Superior temporal gyrus (tissue), 1 donor: ENCODE measurements around the gene TFDP1.

ENCODE experiments used
- DNase-seq: peaks from one replicate; pipeline ENCODE4 v3.0.0-alpha.2; 2016; ENCODE audit errors: extremely low spot score

TFDP1 gene

DNA sequence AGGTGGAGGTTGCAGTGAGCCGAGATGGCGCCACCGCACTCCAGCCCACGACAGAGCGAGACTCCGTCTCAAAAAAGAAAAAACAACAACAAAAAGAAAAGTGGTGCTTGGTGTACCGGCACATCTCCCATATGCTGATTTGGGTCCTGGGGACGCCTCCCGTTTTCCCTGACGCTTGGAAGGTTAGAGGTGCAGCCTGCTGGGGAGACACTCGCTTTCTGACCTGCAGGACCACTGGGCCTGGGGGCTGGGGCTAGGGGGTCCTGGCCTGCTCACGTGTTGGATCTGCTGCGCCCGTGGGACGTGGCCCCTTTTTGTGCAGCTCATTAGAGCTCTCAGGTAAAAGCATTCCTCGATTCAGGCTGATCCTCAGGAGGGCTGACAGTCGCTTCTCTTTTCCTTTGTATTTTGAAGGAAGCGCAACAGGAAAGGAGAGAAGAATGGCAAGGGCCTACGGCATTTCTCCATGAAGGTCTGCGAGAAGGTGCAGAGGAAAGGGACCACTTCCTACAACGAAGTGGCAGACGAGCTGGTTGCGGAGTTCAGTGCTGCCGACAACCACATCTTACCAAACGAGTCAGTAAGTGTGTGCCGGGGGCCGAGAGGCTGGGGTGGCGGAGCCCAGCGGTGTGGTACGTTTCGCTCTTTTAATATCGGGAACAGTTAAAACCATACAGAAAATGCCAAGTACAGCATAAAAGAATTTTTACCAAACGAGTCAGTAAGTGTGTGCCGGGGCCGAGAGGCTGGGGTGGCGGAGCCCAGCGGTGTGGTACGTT is 48.3 kb downstream of the TFDP1 start:
- DNase-seq = no peak

- DNase-seq = no peak
Measured at GRCh38 chr13:113633485-113633873, 48.9 kb downstream of the TFDP1 start.

- DNase-seq = no peak
Measured at GRCh38 chr13:113634279-113635047, 49.9 kb downstream of the TFDP1 start.

DNA sequence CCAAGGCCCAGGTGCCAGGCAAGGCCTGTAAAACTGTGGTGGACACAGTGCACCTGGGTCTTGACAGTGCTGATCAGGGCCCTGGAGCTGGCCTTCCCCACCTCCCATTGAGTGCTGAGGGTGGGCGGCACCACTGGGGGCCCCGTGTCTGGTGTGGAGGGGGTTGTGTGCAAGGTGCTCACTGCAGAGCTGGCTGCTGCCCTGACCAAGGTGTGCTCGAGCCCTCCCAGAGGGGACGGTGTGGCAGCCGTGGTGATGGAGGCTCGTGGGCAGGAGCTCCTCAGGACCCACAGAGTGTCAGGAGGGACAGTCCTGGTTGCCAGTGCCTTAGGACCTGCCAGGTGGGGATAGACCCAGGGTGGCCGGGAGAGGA is 50.5 kb downstream of the TFDP1 start:
- DNase-seq = no peak

DNA sequence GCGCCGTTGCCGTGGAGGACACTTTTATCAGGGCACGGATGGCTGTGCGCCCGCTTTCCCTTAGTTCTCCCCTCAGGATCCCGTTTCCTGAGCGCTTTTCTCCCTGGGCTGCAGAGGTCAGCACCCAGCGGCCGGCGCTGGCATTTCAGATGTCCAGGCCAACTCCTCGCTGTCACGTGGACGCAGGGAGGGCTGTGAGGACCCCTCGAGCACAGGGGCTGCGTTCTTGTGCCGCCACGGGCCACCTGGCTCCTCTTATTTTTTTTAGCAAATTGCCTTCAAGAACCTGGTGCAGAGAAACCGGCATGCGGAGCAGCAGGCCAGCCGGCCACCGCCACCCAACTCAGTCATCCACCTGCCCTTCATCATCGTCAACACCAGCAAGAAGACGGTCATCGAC is 51.2 kb downstream of the TFDP1 start:
- DNase-seq = no peak

GRCh38 chr13:113636266-113636963 is 51.9 kb downstream of the TFDP1 start:
- DNase-seq = no peak

- no peak for DNase-seq
Measured at GRCh38 chr13:113637262-113638160, 53.0 kb downstream of the TFDP1 start.

- no peak for DNase-seq
Measured at GRCh38 chr13:113638173-113638746, 53.7 kb downstream of the TFDP1 start.

- DNase-seq = no peak
Measured at GRCh38 chr13:113638806-113639205, 54.3 kb downstream of the TFDP1 start.

DNA sequence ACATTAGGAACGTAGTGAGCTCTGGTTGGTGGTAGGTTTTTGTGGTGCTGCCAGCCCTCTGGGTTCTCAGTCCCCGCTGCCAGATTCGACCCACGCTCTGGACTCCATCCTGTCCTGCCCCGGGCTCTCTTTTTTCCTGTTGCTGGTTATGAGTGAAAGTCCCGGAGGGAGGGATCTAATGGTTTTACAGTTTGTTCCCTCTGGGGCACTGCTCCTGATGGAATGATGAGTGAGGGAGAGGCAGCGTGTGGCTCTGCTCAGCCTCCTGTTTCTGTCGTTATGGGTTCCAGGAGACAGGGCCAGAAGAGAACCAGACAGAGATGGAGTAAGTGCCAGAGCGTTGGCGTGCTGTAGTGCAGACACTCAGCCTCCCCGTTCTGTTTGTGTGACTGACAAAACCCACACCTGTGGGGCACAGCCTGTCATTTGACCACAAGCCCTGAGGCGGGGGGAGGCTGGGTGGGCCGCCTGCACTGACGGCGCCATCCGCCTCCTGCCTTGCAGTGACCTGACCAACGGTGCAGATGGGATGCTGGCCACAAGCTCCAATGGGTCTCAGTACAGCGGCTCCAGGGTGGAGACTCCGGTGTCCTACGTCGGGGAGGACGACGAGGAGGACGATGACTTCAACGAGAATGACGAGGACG is 55.2 kb downstream of the TFDP1 start:
- no peak for DNase-seq

- DNase-seq = no peak
Measured at GRCh38 chr13:113641426-113641825, 56.9 kb downstream of the TFDP1 start.

DNA sequence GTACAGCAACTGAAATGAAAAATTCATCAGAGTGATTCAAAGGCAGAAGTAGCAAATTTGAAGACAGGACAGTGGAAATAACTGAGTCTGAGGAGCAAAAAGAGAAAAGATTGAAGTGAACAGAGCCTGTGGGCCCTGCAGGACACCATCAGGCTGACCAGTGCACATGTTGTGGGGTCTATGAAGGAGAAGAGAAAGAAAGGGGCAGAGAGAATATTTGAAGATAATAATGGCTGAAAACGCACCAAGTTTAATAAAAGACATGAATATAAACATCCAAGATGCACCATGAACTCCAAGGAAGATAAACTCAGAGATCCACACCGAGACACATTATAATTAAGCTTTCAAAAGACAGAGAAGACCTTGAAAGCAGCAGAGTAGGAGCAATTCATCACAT is 58.0 kb downstream of the TFDP1 start:
- DNase-seq = no peak

GRCh38 chr13:113643593-113643992 is 59.0 kb downstream of the TFDP1 start:
- DNase-seq = no peak

- DNase-seq = no peak
Measured at GRCh38 chr13:113644800-113645199, 60.2 kb downstream of the TFDP1 start.

GRCh38 chr13:113645329-113645728 is 60.8 kb downstream of the TFDP1 start:
- DNase-seq = no peak

- DNase-seq = no peak
Measured at GRCh38 chr13:113646376-113646775, 61.8 kb downstream of the TFDP1 start.

GRCh38 chr13:113646921-113647340 is 62.4 kb downstream of the TFDP1 start:
- DNase-seq = no peak

- DNase-seq = peak; percentile 85
Measured at GRCh38 chr13:113647351-113648215, 63.0 kb downstream of the TFDP1 start.

DNA sequence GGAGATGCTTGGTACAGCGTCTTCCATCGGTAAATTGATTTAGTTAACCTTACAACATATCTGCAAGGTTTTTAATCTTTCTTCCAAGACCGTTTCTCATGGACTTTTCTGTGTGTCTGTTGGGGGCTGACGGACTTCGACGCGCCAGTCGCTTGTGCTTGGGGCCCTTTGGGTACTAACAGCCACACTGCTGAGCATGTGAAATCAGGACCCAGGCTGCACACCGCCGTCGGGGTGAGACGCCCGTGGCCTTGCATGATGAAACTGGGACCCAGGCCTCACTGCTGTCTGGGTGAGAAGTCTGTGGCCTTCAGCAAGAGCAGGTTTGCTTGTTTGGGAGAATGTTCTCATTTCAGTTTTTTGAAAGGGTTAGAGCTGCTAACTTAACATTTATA is 63.7 kb downstream of the TFDP1 start:
- DNase-seq = no peak

DNA sequence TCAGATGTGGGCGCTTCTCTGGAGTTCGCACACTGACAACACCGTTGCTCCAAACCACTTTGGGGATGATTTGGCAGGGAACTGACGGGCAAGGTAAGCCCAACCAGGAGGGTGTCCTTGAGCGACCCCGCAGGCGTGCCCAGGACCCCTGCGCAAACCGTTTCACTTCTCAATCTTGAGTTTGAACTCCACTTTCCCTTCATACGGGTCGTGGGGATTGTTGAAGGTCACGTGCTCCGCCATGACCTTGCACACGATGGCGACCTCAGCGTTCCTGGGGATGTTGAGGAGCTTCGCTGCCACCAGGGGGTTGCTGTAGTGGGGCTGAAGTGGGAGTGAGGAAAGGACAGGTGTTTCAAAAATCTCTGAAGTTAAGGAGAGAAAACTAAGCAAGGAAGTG is 64.7 kb downstream of the TFDP1 start:
- DNase-seq = no peak
